ENCODE results near the gene SYNGAP1.

SYNGAP1 gene

GRCh38 chr6:33427585-33428223 is 7.8 kb downstream of the SYNGAP1 start:
- peak overlapping the region; percentile 69 for H3K27ac ChIP-seq
- TF ChIP-seq CTCF (conservative IDR thresholded peaks at IDR 0.05) (no peak), ZFX (IDR thresholded peaks at IDR 0.05) (no peak)

GRCh38 chr6:33428224-33428965 is 8.5 kb downstream of the SYNGAP1 start:
- TF ChIP-seq CTCF (conservative IDR thresholded peaks at IDR 0.05) (peak; percentile 55), ZFX (IDR thresholded peaks at IDR 0.05) (no peak)
- peak overlapping the region; percentile 69 for H3K27ac ChIP-seq

- TF ChIP-seq CTCF (conservative IDR thresholded peaks at IDR 0.05) (no peak), ZFX (IDR thresholded peaks at IDR 0.05) (no peak)
- H3K27ac ChIP-seq = peak overlapping the region; percentile 69
Observed at GRCh38 chr6:33428966-33429749, 9.3 kb downstream of the SYNGAP1 start.

- TF ChIP-seq CTCF (conservative IDR thresholded peaks at IDR 0.05) (no peak), ZFX (IDR thresholded peaks at IDR 0.05) (no peak)
- H3K27ac ChIP-seq = no peak overlapping the region
Observed at GRCh38 chr6:33429750-33430052, 9.8 kb downstream of the SYNGAP1 start.

GRCh38 chr6:33430334-33430733 is 10.5 kb downstream of the SYNGAP1 start:
- no peak overlapping the region for H3K27ac ChIP-seq
- TF ChIP-seq ZFX (IDR thresholded peaks at IDR 0.05) (no peak), CTCF (conservative IDR thresholded peaks at IDR 0.05) (no peak)

GRCh38 chr6:33430991-33431879 is 11.4 kb downstream of the SYNGAP1 start:
- TF ChIP-seq CTCF (conservative IDR thresholded peaks at IDR 0.05) = no peak
- no peak for TF ChIP-seq ZFX (IDR thresholded peaks at IDR 0.05)
- no peak overlapping the region for H3K27ac ChIP-seq

All from C4-2B (cell line).